Hepatocyte (in vitro differentiated cells): ENCODE measurements around the gene EXOSC2. TPM values are rescaled to one million over a fixed set of nuclear protein-coding genes. Genes with fewer than 3 reads are reported as not detected.
A peak's percentile ranks its signal among the peaks of the same experiment; 100 is the strongest.

Experiments used
- DNase-seq: peaks from one replicate; pipeline ENCODE4 v3.0.0-alpha.2; 2016; ENCODE audit warnings: low spot score
- H2AFZ ChIP-seq: fragments of 200-600 bp; sonication (generic); 2 replicates; pipeline ENCODE4 v1.6.0; 2016; ENCODE audit warnings: antibody characterized with exemption, mild to moderate bottlenecking
- H3K27ac ChIP-seq: fragments of 200-600 bp; sonication (generic); 2 replicates; pipeline ENCODE4 v1.5.1; 2016; ENCODE audit warnings: mild to moderate bottlenecking
- H3K27me3 ChIP-seq: fragments of 200-600 bp; sonication (generic); 2 replicates; pipeline ENCODE4 v1.6.1; 2016
- H3K36me3 ChIP-seq: fragments of 200-600 bp; sonication (generic); replicated peaks from 2 replicates; pipeline ENCODE4 v1.5.1; 2016; ENCODE audit warnings: low read depth; ENCODE audit not compliant: insufficient read depth
- H3K4me1 ChIP-seq: fragments of 200-600 bp; sonication (generic); 2 replicates; pipeline ENCODE4 v1.5.1; 2016; ENCODE audit warnings: mild to moderate bottlenecking, moderate library complexity; ENCODE audit not compliant: insufficient read depth
- H3K4me2 ChIP-seq: fragments of 200-600 bp; sonication (generic); 2 replicates; pipeline ENCODE4 v1.6.0; 2016
- H3K4me3 ChIP-seq: fragments of 200-600 bp; sonication (generic); 2 replicates; pipeline ENCODE4 v1.5.1; 2016; ENCODE audit warnings: mild to moderate bottlenecking
- H3K79me2 ChIP-seq: fragments of 200-600 bp; sonication (generic); 2 replicates; pipeline ENCODE4 v1.6.0; 2017; ENCODE audit warnings: mild to moderate bottlenecking
- H3K9me2 ChIP-seq: fragments of 200-600 bp; sonication (generic); replicated peaks from 2 replicates; pipeline ENCODE4 v1.6.0; 2017; ENCODE audit warnings: mild to moderate bottlenecking; ENCODE audit not compliant: insufficient read depth
- H3K9me3 ChIP-seq: fragments of 200-600 bp; sonication (generic); 2 replicates; pipeline ENCODE4 v1.5.1; 2016; ENCODE audit warnings: low read depth, mild to moderate bottlenecking
- H4K20me1 ChIP-seq: fragments of 200-600 bp; sonication (generic); 2 replicates; pipeline ENCODE4 v1.6.0; 2016; ENCODE audit warnings: mild to moderate bottlenecking; ENCODE audit not compliant: insufficient read depth, poor library complexity, severe bottlenecking
- CTCF ChIP-seq: fragments of 200-600 bp; sonication (generic); IDR thresholded peaks from 2 replicates; pipeline ENCODE4 v1.5.1; 2016; ENCODE audit warnings: antibody characterized with exemption, mild to moderate bottlenecking; ENCODE audit not compliant: poor library complexity
- EZH2 ChIP-seq: fragments of 200-600 bp; sonication (generic); IDR thresholded peaks from 2 replicates; pipeline ENCODE4 v1.6.1; 2016; ENCODE audit warnings: antibody characterized with exemption, mild to moderate bottlenecking, borderline replicate concordance
- EZH2phosphoT487 ChIP-seq: fragments of 200-600 bp; sonication (generic); IDR thresholded peaks from one replicate; pipeline ENCODE4 v1.6.1; 2018; ENCODE audit warnings: antibody characterized with exemption, mild to moderate bottlenecking, low read depth, moderate library complexity; ENCODE audit not compliant: unreplicated experiment, severe bottlenecking
- WGBS: methylation state at CpG from one replicate; pipeline ENCODE4 v1.1.6; 2016; ENCODE audit warnings: low lambda C conversion rate; ENCODE audit errors: missing lambda C conversion rate; 5-methylcytosine and 5-hydroxymethylcytosine counted together
- polyA plus RNA-seq: library from polyadenylated mRNA; unstranded; fragments of >200 nt; fragmentation: Nextera tagmentation; extraction: Ambion mirVana; gene quantifications from 2 replicates; pipeline ENCODE4 v1.2.1, GENCODE V29; 2016
- total RNA-seq: library from RNA; depleted of rRNA; stranded (reverse); fragments of >200 nt; gene quantifications from 2 replicates; pipeline ENCODE4 v1.2.3, GENCODE V29; 2014

Gene EXOSC2
- total and polyA plus RNA-seq, 2 experiments from 2014 or later: 13.0 to 24.3 TPM

DNA sequence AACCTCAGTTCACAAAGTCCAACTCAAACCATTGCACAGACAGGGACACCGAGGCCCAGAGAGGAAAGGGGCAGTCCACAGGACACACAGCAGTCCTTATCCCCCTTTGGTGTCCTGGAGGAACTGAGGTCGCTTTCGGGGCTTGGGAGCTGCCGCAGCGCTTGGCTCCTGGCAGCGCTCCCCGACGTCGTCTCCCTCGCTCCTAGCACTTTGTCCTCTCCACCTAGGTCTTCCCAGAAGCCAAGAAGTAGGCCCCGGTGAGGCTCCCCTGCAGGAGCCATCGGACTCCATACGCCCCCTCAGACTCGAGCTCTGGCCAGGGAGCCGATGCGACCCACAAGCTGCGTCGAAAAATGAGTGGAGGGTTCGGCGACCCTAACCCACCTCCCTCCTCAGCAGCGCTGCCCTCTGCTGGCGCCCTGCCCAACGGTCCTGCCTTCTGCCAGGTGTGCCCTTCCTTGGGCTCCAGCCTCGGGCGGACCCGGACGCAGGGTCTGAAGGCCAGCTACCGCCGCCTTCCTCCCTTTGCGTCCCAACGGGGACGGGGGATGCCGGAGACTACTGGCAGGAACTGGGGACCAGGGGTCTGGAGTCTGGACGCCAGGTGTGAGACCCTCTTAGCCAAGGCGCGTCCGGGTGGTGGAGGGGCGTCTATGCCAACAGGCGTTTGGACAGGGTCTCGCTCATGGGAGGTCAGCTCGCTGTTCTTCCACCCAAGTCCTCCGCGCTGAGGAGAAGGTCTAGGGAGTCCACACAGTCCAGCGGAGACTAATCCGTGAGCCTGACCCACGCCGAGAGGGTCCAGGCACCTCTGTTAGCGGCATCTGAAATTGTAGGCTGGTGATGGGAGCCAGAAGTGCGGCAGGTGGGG lies 31.2 kb upstream of the EXOSC2 start:
- TF ChIP-seq EZH2 (no peak), EZH2phosphoT487 (peak; percentile 10)
- H3K4me2 ChIP-seq: peak overlapping the region; percentile 66
- H3K9me2 ChIP-seq: no peaks in the 10 kb centered on the region
- H3K27ac ChIP-seq: no peak overlapping the region
- no peaks in the 10 kb centered on the region for H4K20me1 ChIP-seq
- H3K79me2 ChIP-seq: no peaks in the 10 kb centered on the region
- peaks cover 96% of the 10 kb centered on the region for H3K27me3 ChIP-seq
- no peak overlapping the region for H2AFZ ChIP-seq
- H3K4me3 ChIP-seq: no peak overlapping the region
- DNase-seq: no peak
- WGBS: 9% methylated on average over 44 of the region's 49 CpGs
- H3K36me3 ChIP-seq: no peaks in the 10 kb centered on the region
- no peaks in the 10 kb centered on the region for H3K9me3 ChIP-seq
- peaks cover 23% of the 10 kb centered on the region for H3K4me1 ChIP-seq

GRCh38 chr9:130662970-130663257 lies 30.7 kb upstream of the EXOSC2 start:
- Histone ChIP-seq H3K27ac (no peak overlapping the region), H3K4me2 (peak overlapping the region; percentile 66), H4K20me1 (no peaks in the 10 kb centered on the region), H3K4me1 (peaks cover 23% of the 10 kb centered on the region), H2AFZ (peak overlapping the region; percentile 78), H3K79me2 (no peaks in the 10 kb centered on the region), H3K9me2 (no peaks in the 10 kb centered on the region), H3K36me3 (no peaks in the 10 kb centered on the region), H3K9me3 (no peaks in the 10 kb centered on the region), H3K4me3 (no peak overlapping the region), H3K27me3 (peaks cover 97% of the 10 kb centered on the region)
- 4% methylated on average over 12 of the region's 15 CpGs for WGBS
- peak; percentile 28 for TF ChIP-seq EZH2phosphoT487
- TF ChIP-seq CTCF: no peak
- TF ChIP-seq EZH2: peak; percentile 88
- DNase-seq: no peak

DNA sequence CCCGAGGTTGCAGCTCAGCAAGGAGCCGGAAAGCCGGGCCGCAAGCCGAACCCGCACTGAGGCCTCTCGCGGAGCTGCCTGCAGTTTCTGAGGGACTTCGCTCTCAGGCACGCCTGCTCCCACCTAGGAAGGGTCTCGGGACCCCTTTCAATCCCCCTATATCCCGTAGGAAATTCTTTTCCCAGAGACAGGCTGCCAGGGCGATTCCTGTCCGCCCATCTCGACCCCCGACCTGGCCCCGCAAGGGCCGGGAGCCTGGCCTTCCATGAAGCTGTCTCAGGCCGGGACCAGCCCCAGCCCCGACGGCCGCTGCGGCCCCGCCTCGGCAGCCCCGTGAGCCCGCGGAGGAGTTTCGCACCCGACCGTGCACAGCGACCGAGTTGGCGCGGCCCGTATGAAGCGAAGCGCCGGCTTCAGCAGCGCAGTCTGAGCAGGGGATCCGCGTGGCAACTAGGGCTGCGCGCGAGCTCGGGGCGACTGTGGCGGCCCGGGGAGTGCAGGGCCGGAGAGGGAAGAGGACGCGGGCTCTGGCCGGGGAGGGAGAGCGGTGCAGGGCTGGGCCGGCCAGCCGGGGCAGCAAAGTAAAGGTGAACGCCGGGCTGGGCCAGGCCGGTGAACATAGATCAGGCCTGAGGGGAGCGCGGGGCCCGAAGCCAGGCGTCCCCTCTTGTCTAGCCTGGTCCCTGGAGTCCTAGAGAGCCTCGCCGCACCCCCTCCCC lies 30.2 kb upstream of the EXOSC2 start:
- WGBS: 3% methylated on average over 58 of the region's 65 CpGs
- H3K9me3 ChIP-seq: no peaks in the 10 kb centered on the region
- TF ChIP-seq EZH2phosphoT487 (no peak), EZH2 (peak; percentile 99), CTCF (no peak)
- H3K9me2 ChIP-seq: no peaks in the 10 kb centered on the region
- H3K4me3 ChIP-seq: no peak overlapping the region
- no peak for DNase-seq
- no peak overlapping the region for H3K27ac ChIP-seq
- no peaks in the 10 kb centered on the region for H4K20me1 ChIP-seq
- H3K4me2 ChIP-seq: peak overlapping the region; percentile 66
- peaks cover 97% of the 10 kb centered on the region for H3K27me3 ChIP-seq
- no peaks in the 10 kb centered on the region for H3K79me2 ChIP-seq
- H3K4me1 ChIP-seq: peaks cover 23% of the 10 kb centered on the region
- no peaks in the 10 kb centered on the region for H3K36me3 ChIP-seq
- H2AFZ ChIP-seq: peak overlapping the region; percentile 78

- H3K9me3 ChIP-seq: no peaks in the 10 kb centered on the region
- peak overlapping the region; percentile 66 for H3K4me2 ChIP-seq
- H3K79me2 ChIP-seq: no peaks in the 10 kb centered on the region
- no peaks in the 10 kb centered on the region for H4K20me1 ChIP-seq
- H3K4me1 ChIP-seq: peaks cover 23% of the 10 kb centered on the region
- TF ChIP-seq EZH2phosphoT487 (no peak), CTCF (no peak), EZH2 (no peak)
- no peak for DNase-seq
- no peak overlapping the region for H3K27ac ChIP-seq
- no peak overlapping the region for H2AFZ ChIP-seq
- no peak overlapping the region for H3K4me3 ChIP-seq
- 0% methylated on average over 7 of the region's 19 CpGs for WGBS
- no peaks in the 10 kb centered on the region for H3K36me3 ChIP-seq
- H3K9me2 ChIP-seq: no peaks in the 10 kb centered on the region
- H3K27me3 ChIP-seq: peaks cover 96% of the 10 kb centered on the region
These were observed 29.7 kb upstream of the EXOSC2 start for GRCh38 chr9:130663977-130664250.
